Epithelial cell of prostate (primary cell): ENCODE data around the gene DCP1A.
"Not testable (repeated sequence)": the region's sequence is repeated elsewhere in the genome, so short reads cannot be mapped to it uniquely, and the experiment has no call there.

ENCODE experiments used
- DNase-seq: peaks from one replicate; pipeline ENCODE4 v3.0.0-alpha.2; 2011; ENCODE audit warnings: low read depth, low spot score
- H3K27ac ChIP-seq: fragments of 450-650 bp; 2 replicates; pipeline ENCODE4 v1.5.1; 2017; ENCODE audit warnings: mild to moderate bottlenecking

Gene DCP1A

DNA sequence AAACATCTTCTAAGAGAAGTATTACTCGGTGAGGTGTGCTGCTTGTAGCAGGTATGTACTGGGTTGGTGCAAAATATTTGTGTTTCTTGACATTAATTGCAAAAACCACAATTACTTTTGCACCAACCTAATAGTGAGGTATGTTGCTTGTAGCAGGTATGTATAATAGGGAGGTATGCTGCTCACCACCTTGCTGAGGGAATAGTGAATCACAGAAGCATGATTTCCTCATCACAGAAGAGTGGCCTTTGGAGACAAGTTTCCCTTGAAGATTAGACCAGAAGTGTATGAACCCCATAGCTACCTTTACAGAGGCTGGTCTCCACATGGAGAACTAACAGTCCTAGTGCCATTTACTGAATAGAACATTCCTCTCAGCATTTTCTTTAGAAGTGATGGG lies 15.5 kb downstream of the DCP1A start:
- no peak overlapping the region for H3K27ac ChIP-seq
- DNase-seq = no peak

- no peak for DNase-seq
These were observed 17.4 kb downstream of the DCP1A start for GRCh38 chr3:53329897-53330296.

GRCh38 chr3:53328746-53329145 lies 18.6 kb downstream of the DCP1A start:
- DNase-seq = no peak
- no peak overlapping the region for H3K27ac ChIP-seq

More at GRCh38 chr3:53329897-53330296, 17.4 kb downstream of the DCP1A start:
- no peak overlapping the region for H3K27ac ChIP-seq

DNA sequence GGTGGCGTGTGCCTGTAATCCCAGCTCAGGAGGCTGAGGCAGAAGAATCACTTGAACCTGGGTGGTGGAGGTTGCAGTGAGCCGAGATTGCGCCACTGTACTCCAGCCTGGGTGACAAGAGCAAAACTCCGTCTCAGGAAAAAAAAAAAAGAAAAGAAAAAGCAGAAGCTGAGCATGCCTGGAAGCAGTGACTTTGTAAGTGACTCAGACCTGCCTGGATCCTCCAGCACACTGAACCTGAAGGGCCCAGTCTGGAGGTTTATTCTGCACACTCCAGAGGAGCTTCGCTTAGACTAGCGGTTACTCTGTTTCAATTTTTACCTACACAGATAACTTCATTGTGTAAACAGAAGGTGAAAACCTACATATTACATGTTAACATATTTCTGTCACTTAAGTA lies 19.4 kb downstream of the DCP1A start:
- DNase-seq, H3K27ac ChIP-seq: not testable (repeated sequence)

- no peak for DNase-seq
- H3K27ac ChIP-seq = no peak overlapping the region
These were observed 23.2 kb downstream of the DCP1A start for GRCh38 chr3:53324105-53324504.

GRCh38 chr3:53320697-53321096 lies 26.6 kb downstream of the DCP1A start:
- no peak for DNase-seq
- H3K27ac ChIP-seq = no peak overlapping the region

GRCh38 chr3:53318522-53318921 lies 28.8 kb downstream of the DCP1A start:
- DNase-seq = no peak
- H3K27ac ChIP-seq = no peak overlapping the region

- H3K27ac ChIP-seq = no peak overlapping the region
- no peak for DNase-seq
These were observed 34.5 kb downstream of the DCP1A start for GRCh38 chr3:53312832-53313231.

DNA sequence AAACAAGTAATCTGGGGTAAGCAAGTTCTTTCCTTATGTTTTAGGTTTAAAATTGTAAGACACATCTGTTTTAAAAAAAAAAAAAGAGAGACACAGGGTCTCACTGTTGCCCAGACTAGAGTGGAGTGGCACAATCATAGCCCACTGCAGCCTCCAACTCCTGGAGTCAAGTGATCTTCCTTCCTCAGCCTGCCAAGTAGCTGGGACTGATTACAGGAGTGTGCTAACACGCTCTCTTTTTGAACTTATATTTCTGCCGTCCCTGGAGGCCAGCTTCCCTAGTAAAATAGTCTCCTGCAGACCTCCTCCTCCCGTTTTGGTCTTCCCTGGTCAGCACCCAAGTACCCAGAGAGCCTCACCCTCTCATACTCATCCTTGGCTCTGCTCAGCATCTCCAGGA lies 35.5 kb downstream of the DCP1A start:
- H3K27ac ChIP-seq = no peak overlapping the region
- no peak for DNase-seq

DNA sequence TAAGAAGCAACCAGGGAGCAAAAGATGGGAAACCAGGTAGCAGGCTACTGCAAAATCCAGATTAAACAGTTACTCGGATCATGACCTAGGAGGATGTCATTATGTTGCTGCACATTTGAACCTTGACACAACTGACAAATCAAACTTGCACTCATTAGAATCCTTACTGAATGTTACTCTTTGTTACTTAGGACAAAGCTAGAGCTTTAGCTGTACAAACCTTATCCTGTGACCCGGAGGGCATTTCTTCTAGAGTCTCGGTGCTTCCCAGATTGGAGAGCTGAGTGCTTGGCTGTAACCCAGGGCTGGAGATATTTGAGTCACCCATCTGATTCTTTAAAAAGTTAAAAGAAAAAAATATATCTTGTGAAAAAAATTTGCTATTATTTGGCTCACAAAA lies 43.4 kb downstream of the DCP1A start:
- DNase-seq = no peak
- H3K27ac ChIP-seq = no peak overlapping the region

GRCh38 chr3:53303549-53303948 lies 43.8 kb downstream of the DCP1A start:
- H3K27ac ChIP-seq = no peak overlapping the region

GRCh38 chr3:53300826-53301225 lies 46.5 kb downstream of the DCP1A start:
- H3K27ac ChIP-seq = no peak overlapping the region
- no peak for DNase-seq

More at GRCh38 chr3:53303549-53303948, 43.8 kb downstream of the DCP1A start:
- no peak for DNase-seq

DNA sequence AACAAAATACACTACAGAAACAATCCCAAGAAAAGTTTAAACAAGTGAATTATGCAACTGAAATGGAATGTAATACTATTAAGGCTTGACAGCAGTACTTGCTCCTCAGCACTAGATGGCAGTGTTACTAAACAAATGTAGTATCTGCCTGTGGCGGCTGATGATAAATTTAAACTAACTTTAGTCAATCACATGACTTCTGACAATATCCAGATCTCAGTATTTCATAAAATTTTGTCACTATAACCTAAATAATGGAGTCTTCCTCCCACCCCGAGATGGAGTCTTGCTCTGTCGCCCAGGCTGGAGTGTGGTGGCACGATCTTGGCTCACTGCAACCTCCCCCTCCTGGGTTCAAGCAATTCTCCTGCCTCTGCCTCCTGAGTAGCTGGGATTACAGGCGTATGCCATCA lies 47.7 kb downstream of the DCP1A start:
- DNase-seq = peak; percentile 1

DNA sequence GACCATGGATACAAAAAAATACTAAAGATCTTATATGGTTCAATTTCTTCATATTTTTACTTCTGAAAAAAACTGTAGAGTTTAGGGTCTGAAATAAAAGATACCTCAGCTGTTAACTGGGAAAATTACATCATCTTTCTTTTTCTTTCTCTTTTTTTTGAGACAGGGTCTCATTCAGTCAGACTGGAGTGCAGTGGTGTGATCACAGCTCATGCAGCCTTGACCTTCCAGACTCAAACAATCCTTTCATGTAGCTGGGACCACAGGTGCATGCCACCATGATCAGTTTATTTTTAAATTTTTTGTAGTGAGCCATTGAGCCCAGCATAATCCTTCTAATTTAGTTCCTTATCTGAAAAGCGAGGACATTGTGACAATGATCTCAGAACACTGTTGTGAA lies 51.9 kb downstream of the DCP1A start:
- DNase-seq = no peak

More for the DNA sequence above, 47.7 kb downstream of the DCP1A start:
- not testable (repeated sequence) for H3K27ac ChIP-seq

DNA sequence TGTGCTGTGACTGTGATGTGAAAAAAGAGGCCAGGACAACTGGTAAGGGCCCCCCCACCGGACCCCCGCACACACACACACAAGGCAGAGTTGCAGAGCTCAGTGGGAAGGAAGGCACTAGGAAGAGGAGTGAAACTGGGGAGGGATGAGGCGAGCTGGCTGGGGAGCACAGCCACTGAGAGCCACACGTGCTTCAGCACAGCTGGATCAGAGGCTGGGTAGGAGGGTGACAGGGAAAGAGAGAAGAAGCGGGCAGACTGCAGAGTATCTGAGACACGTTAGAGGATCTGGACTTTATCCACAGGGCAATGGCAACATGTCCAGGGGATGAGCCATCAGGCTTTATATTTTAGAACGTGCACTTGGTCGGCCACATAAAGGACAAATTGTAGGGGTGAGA lies 53.5 kb downstream of the DCP1A start:
- no peak for DNase-seq

More for the DNA sequence above, 51.9 kb downstream of the DCP1A start:
- H3K27ac ChIP-seq = no peak overlapping the region

DNA sequence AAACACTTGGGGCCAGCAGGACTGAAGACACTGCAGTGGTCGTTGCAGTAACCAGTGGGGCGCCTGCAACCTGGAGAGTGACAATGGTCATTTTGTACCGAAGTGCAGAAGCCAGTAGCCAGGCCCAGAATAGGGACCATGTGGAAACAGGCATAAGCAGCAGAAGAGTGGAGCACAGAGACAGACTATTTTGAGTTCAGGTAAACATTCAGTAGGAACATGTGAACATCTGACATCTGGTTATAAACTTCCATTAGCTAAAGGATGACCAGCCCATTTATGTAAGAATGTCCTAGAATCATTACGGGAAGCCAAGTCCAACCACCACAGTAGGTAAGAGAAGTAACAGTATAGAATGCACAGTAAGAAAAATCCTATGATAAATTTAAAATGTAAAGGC lies 59.1 kb downstream of the DCP1A start:
- DNase-seq = no peak
- no peak overlapping the region for H3K27ac ChIP-seq

More for the DNA sequence above, 53.5 kb downstream of the DCP1A start:
- H3K27ac ChIP-seq = no peak overlapping the region

DNA sequence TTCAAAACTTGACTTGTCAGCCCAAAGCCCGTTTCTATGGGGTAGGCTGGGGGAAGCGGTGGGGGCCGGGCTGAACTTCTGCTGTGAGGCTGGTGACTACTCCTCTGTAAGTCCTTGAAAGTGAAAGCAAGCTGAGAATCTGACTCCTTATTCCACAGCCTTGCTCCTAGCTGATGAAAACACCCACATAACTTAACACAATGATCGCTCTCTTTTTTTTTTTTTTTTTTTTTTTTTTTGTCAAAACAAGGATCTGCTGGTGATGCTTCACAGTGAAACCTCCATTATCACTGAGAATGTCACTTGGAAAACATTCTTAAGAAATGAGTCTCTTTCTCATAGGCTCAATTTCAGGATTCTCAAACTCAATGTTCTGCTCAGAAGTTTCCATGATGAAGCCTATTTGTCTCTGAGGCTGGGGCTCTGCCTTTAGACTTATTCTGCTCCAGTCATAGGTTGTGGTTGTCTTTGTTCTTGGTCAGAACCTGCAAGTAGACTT lies 60.2 kb downstream of the DCP1A start:
- no peak for DNase-seq
- no peak overlapping the region for H3K27ac ChIP-seq

DNA sequence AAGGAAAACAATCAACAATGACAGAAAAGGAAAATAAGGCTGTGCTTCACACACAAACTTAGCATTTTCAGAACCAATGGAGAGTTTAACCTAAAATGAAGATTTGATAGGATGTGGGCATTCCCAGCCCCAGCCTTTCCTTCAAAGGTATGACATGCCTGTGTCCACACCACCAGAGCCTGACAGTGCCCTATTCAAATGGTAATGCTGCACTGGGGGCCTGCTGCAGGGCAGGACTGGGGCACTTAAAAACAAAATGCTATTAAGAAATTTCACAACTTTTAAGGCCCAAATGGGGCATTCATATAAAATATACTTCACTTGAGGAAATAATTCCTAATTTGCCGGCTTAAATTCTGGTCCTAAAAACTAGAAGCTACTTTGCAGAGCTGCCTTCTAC lies 60.6 kb downstream of the DCP1A start:
- no peak overlapping the region for H3K27ac ChIP-seq
- DNase-seq = no peak

DNA sequence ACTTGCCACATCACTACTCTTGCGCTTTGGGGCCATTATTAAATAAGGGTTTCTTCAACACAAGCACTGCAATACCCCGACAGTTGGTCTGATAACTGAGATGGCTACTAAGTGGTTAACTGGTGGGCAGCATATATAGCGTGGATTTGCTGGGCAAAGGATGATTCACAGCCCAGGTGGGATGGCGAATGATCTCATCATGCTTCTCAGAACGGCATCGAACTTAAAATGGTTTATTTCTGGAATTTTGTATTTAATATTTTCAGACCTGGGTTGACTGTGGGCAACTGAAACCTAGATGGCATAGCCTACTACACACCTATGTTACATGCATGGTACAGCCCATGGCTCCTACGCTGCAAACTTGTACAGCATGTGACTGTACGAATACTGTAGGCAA lies 64.8 kb downstream of the DCP1A start:
- no peak for DNase-seq
- H3K27ac ChIP-seq = no peak overlapping the region

DNA sequence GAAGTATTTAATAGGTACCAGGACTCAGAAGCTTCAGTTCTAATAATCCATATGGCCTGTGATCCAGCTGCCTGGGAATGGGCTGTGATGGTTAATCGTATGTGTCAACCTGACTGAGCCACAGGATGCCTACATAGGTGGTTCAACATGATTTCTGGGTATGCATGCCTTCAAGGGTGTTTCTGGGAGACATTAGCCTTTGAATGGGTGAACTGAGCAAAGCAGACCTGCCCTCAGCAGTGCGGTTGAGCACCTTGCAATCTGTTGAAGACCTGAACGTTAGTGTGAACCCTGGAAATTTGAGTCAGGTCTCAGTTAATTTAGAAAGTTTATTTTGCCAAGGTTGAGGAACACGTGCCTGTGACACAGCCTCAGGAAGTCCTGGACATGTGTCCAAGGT lies 68.7 kb downstream of the DCP1A start:
- no peak overlapping the region for H3K27ac ChIP-seq
- no peak for DNase-seq

DNA sequence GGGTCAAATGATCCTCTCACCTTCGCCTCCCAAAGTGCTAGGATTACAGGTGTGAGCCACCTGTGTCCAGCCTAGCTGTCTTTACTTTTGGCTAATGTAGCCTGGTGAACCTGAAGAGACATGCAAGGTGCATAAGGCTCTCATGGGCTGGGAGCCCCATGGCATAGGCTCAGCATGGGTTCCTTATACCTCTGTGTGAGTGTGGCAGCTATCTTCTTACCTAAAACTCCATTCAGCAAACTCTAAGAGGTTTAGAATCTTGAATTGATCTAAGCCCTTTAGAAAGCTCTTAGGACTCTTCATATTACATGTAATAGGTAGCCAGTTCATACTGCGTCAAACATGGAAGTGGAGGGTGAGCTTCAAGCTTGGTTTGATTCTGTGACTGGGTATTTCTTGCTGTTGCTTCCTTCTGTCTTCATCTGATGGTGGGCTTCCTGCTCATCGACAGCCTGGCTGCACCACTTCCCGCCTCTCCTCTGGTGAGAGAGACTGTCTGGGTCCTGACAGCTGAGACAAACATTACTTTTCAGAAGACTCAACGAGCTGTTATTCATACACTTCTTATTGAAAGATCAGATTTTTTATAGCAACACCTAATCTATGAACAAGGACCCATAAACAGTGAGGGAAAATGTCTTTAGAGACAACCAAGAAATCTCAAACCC lies 72.3 kb downstream of the DCP1A start:
- no peak overlapping the region for H3K27ac ChIP-seq
- no peak for DNase-seq

DNA sequence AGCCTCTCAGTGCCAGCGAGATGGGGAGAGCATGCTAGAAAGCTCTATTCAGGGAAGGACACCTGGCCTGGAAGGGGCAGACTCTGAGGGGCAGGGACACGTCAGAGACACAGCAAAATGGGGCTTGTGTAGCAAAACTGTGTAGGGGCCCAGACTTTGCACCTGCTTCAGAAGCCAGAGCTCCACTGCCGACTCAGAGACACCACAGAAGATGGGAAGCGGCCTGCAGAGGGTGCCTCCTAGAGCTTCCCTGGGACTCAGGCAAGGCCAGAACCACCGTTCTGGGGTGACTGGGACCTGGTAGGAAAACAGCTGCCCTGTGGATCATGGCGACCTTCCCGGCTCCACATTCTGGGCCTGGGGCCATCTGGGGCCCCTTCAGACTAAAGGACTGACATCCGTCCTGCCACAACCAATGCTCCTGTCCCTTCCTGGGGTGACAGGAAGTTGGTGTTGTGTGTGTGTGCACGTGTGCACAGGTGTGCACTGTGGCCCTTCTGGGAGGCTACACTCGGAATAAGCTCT lies 74.1 kb downstream of the DCP1A start:
- no peak overlapping the region for H3K27ac ChIP-seq
- no peak for DNase-seq
